ENCODE measurements around the gene SLC12A2. TPM values are rescaled to one million over a fixed set of nuclear protein-coding genes. Genes with fewer than 3 reads are reported as not detected.

SLC12A2 gene
- total and polyA plus RNA-seq, 2 experiments from 2014 or later, result 21.5 to 67.1 TPM

GRCh38 chr5:128202320-128202719 lies 118.8 kb downstream of the SLC12A2 start:
- H3K9me2 ChIP-seq (replicated peaks; ENCODE audit: insufficient read depth), result no peaks in the 10 kb centered on the region
- H3K27me3 ChIP-seq, result no peaks in the 10 kb centered on the region
- no peaks in the 10 kb centered on the region for H4K20me1 ChIP-seq (ENCODE audit: insufficient read depth, poor library complexity, severe bottlenecking)
- no peaks in the 10 kb centered on the region for H3K36me3 ChIP-seq (replicated peaks; ENCODE audit: insufficient read depth, low read depth)
- 69% methylated on average over 4 of the region's 4 CpGs for WGBS (ENCODE audit: low lambda C conversion rate, missing lambda C conversion rate)
- no peak overlapping the region for H3K4me2 ChIP-seq
- no peaks in the 10 kb centered on the region for H3K9me3 ChIP-seq (ENCODE audit: low read depth)
- no peak overlapping the region for H3K4me3 ChIP-seq
- H3K79me2 ChIP-seq, result no peaks in the 10 kb centered on the region
- H3K4me1 ChIP-seq (ENCODE audit: insufficient read depth), result peaks cover 36% of the 10 kb centered on the region
- TF ChIP-seq EZH2phosphoT487 (IDR thresholded peaks at IDR 0.05; ENCODE audit: low read depth, severe bottlenecking, unreplicated experiment) (no peak), EZH2 (IDR thresholded peaks at IDR 0.05; ENCODE audit: borderline replicate concordance) (no peak), CTCF (IDR thresholded peaks at IDR 0.05; ENCODE audit: poor library complexity) (no peak)
- DNase-seq (ENCODE audit: low spot score), result no peak
- H2AFZ ChIP-seq, result no peak overlapping the region
- H3K27ac ChIP-seq, result no peak overlapping the region

DNA sequence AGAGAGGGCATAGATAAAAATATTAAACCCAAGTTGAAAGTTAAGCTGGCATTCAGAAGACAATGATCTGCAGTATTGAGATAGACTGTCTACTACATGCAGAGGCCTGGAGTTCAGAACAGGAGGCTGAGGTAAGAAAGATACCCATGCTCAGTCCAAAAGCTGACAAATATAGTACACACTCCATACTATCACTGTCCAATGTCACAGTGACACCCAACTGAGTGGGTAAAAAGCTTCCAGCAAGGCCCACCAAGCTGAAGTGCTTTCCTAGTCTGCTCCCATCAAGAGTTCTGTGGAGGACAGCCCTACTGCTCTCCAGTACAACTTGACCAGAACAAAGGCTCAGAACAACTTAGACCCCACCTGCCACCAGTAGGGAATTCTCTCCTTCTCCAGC lies 124.9 kb downstream of the SLC12A2 start:
- no peak for TF ChIP-seq CTCF (IDR thresholded peaks at IDR 0.05; ENCODE audit: poor library complexity)
- no peak for TF ChIP-seq EZH2 (IDR thresholded peaks at IDR 0.05; ENCODE audit: borderline replicate concordance)
- no peak for TF ChIP-seq EZH2phosphoT487 (IDR thresholded peaks at IDR 0.05; ENCODE audit: low read depth, severe bottlenecking, unreplicated experiment)
- H4K20me1 ChIP-seq (ENCODE audit: insufficient read depth, poor library complexity, severe bottlenecking), result no peaks in the 10 kb centered on the region

GRCh38 chr5:128212191-128212806 lies 128.7 kb downstream of the SLC12A2 start:
- no peaks in the 10 kb centered on the region for H3K27me3 ChIP-seq
- no peak for DNase-seq (ENCODE audit: low spot score)
- H3K4me3 ChIP-seq, result no peak overlapping the region
- no peaks in the 10 kb centered on the region for H3K9me2 ChIP-seq (replicated peaks; ENCODE audit: insufficient read depth)
- no peaks in the 10 kb centered on the region for H4K20me1 ChIP-seq (ENCODE audit: insufficient read depth, poor library complexity, severe bottlenecking)
- no peaks in the 10 kb centered on the region for H3K36me3 ChIP-seq (replicated peaks; ENCODE audit: insufficient read depth, low read depth)
- H2AFZ ChIP-seq, result no peak overlapping the region
- WGBS (ENCODE audit: low lambda C conversion rate, missing lambda C conversion rate), result 82% methylated on average over 5 of the region's 5 CpGs
- TF ChIP-seq EZH2 (IDR thresholded peaks at IDR 0.05; ENCODE audit: borderline replicate concordance) (no peak), EZH2phosphoT487 (IDR thresholded peaks at IDR 0.05; ENCODE audit: low read depth, severe bottlenecking, unreplicated experiment) (no peak), CTCF (IDR thresholded peaks at IDR 0.05; ENCODE audit: poor library complexity) (no peak)
- no peaks in the 10 kb centered on the region for H3K9me3 ChIP-seq (ENCODE audit: low read depth)
- no peak overlapping the region for H3K4me2 ChIP-seq
- no peaks in the 10 kb centered on the region for H3K4me1 ChIP-seq (ENCODE audit: insufficient read depth)
- no peaks in the 10 kb centered on the region for H3K79me2 ChIP-seq
- no peak overlapping the region for H3K27ac ChIP-seq

More for the DNA sequence above, 124.9 kb downstream of the SLC12A2 start:
- H3K4me2 ChIP-seq, result no peak overlapping the region
- no peaks in the 10 kb centered on the region for H3K9me2 ChIP-seq (replicated peaks; ENCODE audit: insufficient read depth)
- H3K79me2 ChIP-seq, result no peaks in the 10 kb centered on the region
- H3K36me3 ChIP-seq (replicated peaks; ENCODE audit: insufficient read depth, low read depth), result no peaks in the 10 kb centered on the region
- no peaks in the 10 kb centered on the region for H3K27me3 ChIP-seq
- no peak overlapping the region for H3K4me3 ChIP-seq
- no peak overlapping the region for H2AFZ ChIP-seq
- no peak overlapping the region for H3K27ac ChIP-seq
- no peaks in the 10 kb centered on the region for H3K4me1 ChIP-seq (ENCODE audit: insufficient read depth)
- no peaks in the 10 kb centered on the region for H3K9me3 ChIP-seq (ENCODE audit: low read depth)
- no peak for DNase-seq (ENCODE audit: low spot score)

Measured in hepatocyte (in vitro differentiated cells).